ENCODE data around the gene FAM234A. TPM values are rescaled to one million over a fixed set of nuclear protein-coding genes. Genes with fewer than 3 reads are reported as not detected.
"Not testable (repeated sequence)": the region's sequence is repeated elsewhere in the genome, so short reads cannot be mapped to it uniquely, and the experiment has no call there.

The FAM234A gene
- total RNA-seq, 4 donors from 2014 or later: 108 to 223 (median 166) TPM

DNA sequence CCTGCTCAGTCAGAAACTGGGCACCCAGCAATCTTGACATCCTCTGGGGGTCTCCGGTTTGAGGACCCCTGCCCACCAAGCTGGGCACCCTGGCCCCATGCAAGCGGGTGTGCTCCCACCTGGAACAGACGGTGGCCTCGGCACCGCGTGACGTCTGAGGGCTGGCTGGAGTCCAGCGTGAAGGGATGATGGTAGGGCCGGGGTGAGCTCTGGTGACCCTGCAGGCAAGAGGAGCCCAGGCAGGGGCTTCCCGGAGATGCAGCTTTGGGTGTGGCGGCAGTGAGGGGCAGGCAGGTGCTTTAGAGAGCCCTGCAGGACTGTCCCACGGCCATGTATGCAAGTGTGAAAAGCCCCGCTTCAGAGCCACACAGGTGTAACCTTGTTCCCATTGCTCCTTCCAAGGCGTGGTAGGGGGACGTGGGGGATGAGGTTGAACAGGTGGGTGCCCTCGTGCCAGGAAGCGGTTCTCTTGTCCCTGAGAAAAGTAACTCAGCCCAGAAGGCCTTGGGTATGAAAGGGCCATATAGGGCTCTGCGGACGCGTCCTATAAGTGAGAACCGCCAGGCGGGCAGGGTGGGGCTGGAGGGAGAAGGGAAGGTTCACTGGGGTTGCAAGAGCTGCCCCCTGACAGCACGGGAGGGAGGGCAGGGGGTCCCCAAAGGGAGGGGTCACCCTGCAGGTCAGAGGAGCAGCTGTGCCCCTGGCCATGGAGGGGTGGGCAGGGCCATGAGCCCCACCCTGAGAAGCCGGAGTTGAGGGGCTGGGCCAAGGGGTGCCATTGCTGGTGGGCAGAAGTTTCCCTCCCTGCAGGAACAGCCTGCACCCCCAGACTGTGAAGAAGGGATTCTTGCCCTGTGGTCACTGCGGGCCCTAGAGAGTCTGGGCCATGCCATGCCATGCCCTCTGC, 31.9 kb downstream of the FAM234A start:
- Histone ChIP-seq H3K9me3 (no peaks in the 10 kb centered on the region), H3K36me3 (peaks cover 0 to 36% (median 0%) of the 10 kb centered on the region in 3 donors), H3K27ac (peak overlapping the region in 3 of 4 donors; percentile 36 to 90 (median 78)), H3K4me1 (peaks cover 0 to 25% (median 0%) of the 10 kb centered on the region in 4 donors), H3K4me3 (no peak overlapping the region), H3K27me3 (no peaks in the 10 kb centered on the region)
- DNase-seq: peak in 1 of 3 donors; percentile 49
- TF ChIP-seq CTCF (IDR thresholded peaks at IDR 0.05) (no peak), POLR2A (IDR thresholded peaks at IDR 0.05) (no peak)

DNA sequence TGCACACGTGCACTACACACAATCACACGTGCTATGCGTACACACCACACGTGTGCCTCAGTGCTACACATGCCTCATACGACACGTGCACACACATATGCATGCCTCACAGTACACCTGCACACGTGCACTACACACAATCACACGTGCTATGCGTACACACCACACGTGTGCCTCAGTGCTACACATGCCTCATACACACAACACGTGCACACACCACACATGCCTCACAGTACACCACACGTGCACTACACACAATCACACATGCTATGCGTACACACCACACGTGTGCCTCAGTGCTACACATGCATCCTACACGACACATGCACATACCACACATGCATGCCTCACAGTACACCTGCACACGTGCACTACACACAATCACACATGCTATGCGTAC, 32.9 kb downstream of the FAM234A start:
- H3K9me3 ChIP-seq, H3K4me3 ChIP-seq, DNase-seq, H3K27me3 ChIP-seq: not testable (repeated sequence)
- H3K4me1 ChIP-seq: peaks cover 0 to 25% (median 0%) of the 10 kb centered on the region in 4 donors
- peak overlapping the region in 2 of 4 donors; percentile 37 to 90 for H3K27ac ChIP-seq
- peaks cover 0 to 26% (median 0%) of the 10 kb centered on the region in 3 donors for H3K36me3 ChIP-seq

DNA sequence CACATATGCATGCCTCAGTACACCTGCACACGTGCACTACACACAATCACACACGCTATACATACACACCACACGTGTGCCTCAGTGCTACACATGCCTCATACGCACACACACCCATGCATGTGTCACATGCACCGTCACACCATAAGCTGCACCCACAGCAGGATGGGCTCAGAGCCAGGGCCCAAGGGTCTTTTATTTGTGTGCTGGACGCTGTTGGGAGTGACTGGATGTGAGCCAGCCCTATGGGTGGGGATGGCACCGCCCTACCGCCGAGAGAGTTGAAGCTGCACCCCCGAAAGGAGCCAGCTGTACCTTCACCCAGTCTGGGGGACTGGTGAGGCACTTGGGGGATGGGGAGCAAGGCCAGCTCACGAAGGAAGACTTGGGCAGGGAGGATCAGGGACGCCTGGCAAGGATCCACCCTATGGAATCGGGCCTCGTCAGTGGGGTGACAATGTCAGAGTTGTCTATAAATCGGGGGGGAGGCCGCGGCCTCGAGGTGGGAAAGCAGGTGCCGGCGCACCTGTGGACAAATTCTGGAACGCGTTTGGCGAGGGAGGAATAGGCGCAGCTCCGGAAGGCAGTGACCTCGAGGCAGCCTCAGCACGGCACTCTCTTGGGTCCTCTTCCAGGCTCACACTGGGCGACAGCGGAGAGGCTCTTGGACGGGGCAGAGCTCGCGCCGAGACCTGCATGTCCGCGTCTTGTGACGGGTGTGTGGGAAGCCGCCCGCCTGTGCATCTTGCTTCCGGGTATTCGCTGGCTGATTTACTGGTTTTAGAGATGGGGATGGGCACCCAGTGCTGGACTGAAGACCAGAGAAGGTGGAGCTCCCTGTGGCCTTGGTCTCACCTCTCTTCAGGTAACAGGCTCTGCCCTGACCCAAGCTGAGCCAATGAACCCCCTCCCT, 33.8 kb downstream of the FAM234A start:
- Histone ChIP-seq H3K27ac (peak overlapping the region in 3 of 4 donors; percentile 57 to 90 (median 84)), H3K4me1 (peaks cover 0 to 27% (median 0%) of the 10 kb centered on the region in 4 donors), H3K27me3 (no peaks in the 10 kb centered on the region), H3K36me3 (peaks cover 0 to 18% (median 0%) of the 10 kb centered on the region in 3 donors), H3K9me3 (no peaks in the 10 kb centered on the region), H3K4me3 (peak overlapping the region in 2 of 4 donors; percentile 43 to 61)
- DNase-seq: peak in 2 of 3 donors; percentile 89 to 90
- TF ChIP-seq CTCF (IDR thresholded peaks at IDR 0.05) (no peak), POLR2A (IDR thresholded peaks at IDR 0.05) (peak; percentile 64 to 90)

- peak overlapping the region in 3 of 4 donors; percentile 57 to 90 (median 84) for H3K27ac ChIP-seq
- H3K4me1 ChIP-seq: peaks cover 0 to 35% (median 0%) of the 10 kb centered on the region in 4 donors
- H3K4me3 ChIP-seq: peak overlapping the region in 2 of 4 donors; percentile 43 to 61
These were observed 34.6 kb downstream of the FAM234A start for GRCh38 chr16:269061-269796.

More at GRCh38 chr16:269061-269796, 34.6 kb downstream of the FAM234A start:
- Histone ChIP-seq H3K36me3 (peaks cover 0 to 10% (median 0%) of the 10 kb centered on the region in 3 donors), H3K9me3 (no peaks in the 10 kb centered on the region), H3K27me3 (no peaks in the 10 kb centered on the region)
- TF ChIP-seq CTCF (IDR thresholded peaks at IDR 0.05) (no peak), POLR2A (IDR thresholded peaks at IDR 0.05) (no peak)
- no peak for DNase-seq

Data from Peyer's patch (tissue), 4 donors.